HEK293 (cell line): ENCODE data around the gene DBF4.
A peak's percentile ranks its signal among the peaks of the same experiment; 100 is the strongest.

Experiments
- CTCF ChIA-PET: fragments of 350-600 bp; formaldehyde crosslinking; extraction: SDS; loops from one replicate; lab custom pipeline; 2021; ENCODE audit warnings: antibody characterized with exemption; lab: Yijun Ruan, JAX
- POLR2A ChIA-PET: fragments of 300-600 bp; formaldehyde crosslinking; extraction: SDS; loops from one replicate; lab custom pipeline; 2020; ENCODE audit warnings: antibody characterized with exemption, inconsistent platforms; lab: Yijun Ruan, JAX
- H3K27ac ChIP-seq: fragments of 200-500 bp; sonication (Bioruptor generic); 2 replicates; pipeline ENCODE4 v1.5.1; 2014; ENCODE audit warnings: low read depth, low read length, control low read depth, inconsistent platforms; ENCODE audit errors: extremely low read depth
- H3K36me3 ChIP-seq, 2 experiments: fragments of 200-500 bp in 1 of 2; sonication (Bioruptor generic) in 1 of 2; 1 replicate in 1 of 2; 2 replicates in 1 of 2; pipeline ENCODE4 v1.5.1; 2014 to 2017; ENCODE audit warnings: inconsistent platforms in 2 of 2, low read length in 2 of 2; ENCODE audit not compliant: control insufficient read depth in 2 of 2, insufficient read depth in 1 of 2
- H3K4me1 ChIP-seq: fragments of 200-500 bp; sonication (Bioruptor generic); 2 replicates; pipeline ENCODE4 v1.5.1; 2014; ENCODE audit warnings: mild to moderate bottlenecking, low read length, inconsistent platforms; ENCODE audit not compliant: control insufficient read depth, insufficient read depth
- H3K4me3 ChIP-seq: 2 replicates; pipeline ENCODE4 v1.5.1; 2011; ENCODE audit warnings: low read depth, mild to moderate bottlenecking, control low read depth, low read length, moderate library complexity
- H3K9me3 ChIP-seq: fragments of 200-500 bp; sonication (Bioruptor generic); 2 replicates; pipeline ENCODE4 v1.5.1; 2014; ENCODE audit warnings: low read depth, low read length, inconsistent platforms; ENCODE audit not compliant: control insufficient read depth, insufficient read depth
- AEBP2 ChIP-seq: fragments of 450-650 bp; formaldehyde crosslinking; IDR thresholded peaks from 2 replicates; pipeline ENCODE4 v1.5.1; 2016; ENCODE audit warnings: missing biosample characterization, missing genetic modification characterization, borderline replicate concordance
- BCL11B ChIP-seq: fragments of 450-650 bp; formaldehyde crosslinking; IDR thresholded peaks from 2 replicates; pipeline ENCODE4 v1.5.1; 2016; ENCODE audit warnings: low read depth, missing biosample characterization, missing genetic modification characterization
- ZBTB11 ChIP-seq: fragments of 450-650 bp; formaldehyde crosslinking; conservative IDR thresholded peaks from 2 replicates; pipeline ENCODE4 v1.5.1; 2016; ENCODE audit warnings: low read depth, missing biosample characterization, missing genetic modification characterization
- ZBTB48 ChIP-seq: fragments of 450-650 bp; formaldehyde crosslinking; IDR thresholded peaks from 2 replicates; pipeline ENCODE4 v1.5.1; 2016; ENCODE audit warnings: missing biosample characterization, missing genetic modification characterization
- ZFP69B ChIP-seq: fragments of 450-650 bp; formaldehyde crosslinking; IDR thresholded peaks from 2 replicates; pipeline ENCODE4 v1.5.1; 2016; ENCODE audit warnings: missing biosample characterization, missing genetic modification characterization
- ZIC2 ChIP-seq: fragments of 450-650 bp; formaldehyde crosslinking; IDR thresholded peaks from 2 replicates; pipeline ENCODE4 v1.5.1; 2016; ENCODE audit warnings: missing biosample characterization, missing genetic modification characterization
- ZNF121 ChIP-seq: fragments of 450-650 bp; formaldehyde crosslinking; IDR thresholded peaks from 2 replicates; pipeline ENCODE4 v1.5.1; 2016; ENCODE audit warnings: missing biosample characterization, missing genetic modification characterization
- ZNF175 ChIP-seq: fragments of 450-650 bp; formaldehyde crosslinking; IDR thresholded peaks from 2 replicates; pipeline ENCODE4 v1.5.1; 2016; ENCODE audit warnings: missing biosample characterization, missing genetic modification characterization
- ZNF2 ChIP-seq: fragments of 450-650 bp; formaldehyde crosslinking; IDR thresholded peaks from 2 replicates; pipeline ENCODE4 v1.5.1; 2016; ENCODE audit warnings: missing biosample characterization, missing genetic modification characterization
- ZNF214 ChIP-seq: fragments of 450-650 bp; formaldehyde crosslinking; IDR thresholded peaks from 2 replicates; pipeline ENCODE4 v1.5.1; 2017; ENCODE audit warnings: missing biosample characterization, mild to moderate bottlenecking, missing genetic modification characterization, borderline replicate concordance
- ZNF292 ChIP-seq: fragments of 450-650 bp; formaldehyde crosslinking; IDR thresholded peaks from 2 replicates; pipeline ENCODE4 v1.5.1; 2016; ENCODE audit warnings: low read depth, missing biosample characterization, missing genetic modification characterization, borderline replicate concordance
- ZNF302 ChIP-seq: fragments of 450-650 bp; formaldehyde crosslinking; IDR thresholded peaks from 2 replicates; pipeline ENCODE4 v1.5.1; 2016; ENCODE audit warnings: missing biosample characterization, missing genetic modification characterization, low read depth
- ZNF324 ChIP-seq: fragments of 450-650 bp; formaldehyde crosslinking; IDR thresholded peaks from 2 replicates; pipeline ENCODE4 v1.5.1; 2016; ENCODE audit warnings: missing biosample characterization, missing genetic modification characterization
- ZNF341 ChIP-seq: fragments of 450-650 bp; formaldehyde crosslinking; IDR thresholded peaks from 2 replicates; pipeline ENCODE4; 2016; ENCODE audit warnings: low read depth, missing biosample characterization, missing genetic modification characterization
- ZNF37A ChIP-seq: fragments of 450-650 bp; IDR thresholded peaks from 2 replicates; pipeline ENCODE4 v1.5.1; 2018; ENCODE audit warnings: missing biosample characterization, missing genetic modification characterization
- ZNF404 ChIP-seq: fragments of 450-650 bp; formaldehyde crosslinking; IDR thresholded peaks from 2 replicates; pipeline ENCODE4 v1.5.1; 2017; ENCODE audit warnings: missing biosample characterization, missing genetic modification characterization
- ZNF529 ChIP-seq: fragments of 450-650 bp; formaldehyde crosslinking; IDR thresholded peaks from 2 replicates; pipeline ENCODE4 v1.5.1; 2017; ENCODE audit warnings: missing genetic modification characterization, missing biosample characterization; ENCODE audit not compliant: insufficient replicate concordance
- ZNF610 ChIP-seq: fragments of 450-650 bp; formaldehyde crosslinking; IDR thresholded peaks from 2 replicates; pipeline ENCODE4 v1.5.1; 2016; ENCODE audit warnings: missing biosample characterization, missing genetic modification characterization, borderline replicate concordance
- ZNF843 ChIP-seq: fragments of 450-650 bp; formaldehyde crosslinking; IDR thresholded peaks from 2 replicates; pipeline ENCODE4 v1.5.1; 2016; ENCODE audit warnings: missing biosample characterization, missing genetic modification characterization
- TF ChIP-seq, protein P1 (sequence below): fragments of 450-650 bp; formaldehyde crosslinking; IDR thresholded peaks from 2 replicates; pipeline ENCODE4 v1.5.1; 2016; ENCODE audit warnings: missing biosample characterization, missing genetic modification characterization

DBF4 gene

GRCh38 chr7:87877366-87878040 is 1.2 kb downstream of the DBF4 start:
- ChIA-PET POLR2A (interaction anchor here (0.6 kb wide), 1 partner anchor 56 kb away, joined by 3 read pairs; the partner anchor contains the start of gene ADAM22), CTCF (no interaction called here)
- H3K27ac ChIP-seq = peak overlapping the region; percentile 94; the same call in 1 of the 2 replicates
- TF ChIP-seq ZNF324 (no peak), ZNF529 (tag by site-specific recombination) (no peak), BCL11B (tag by site-specific recombination) (no peak), ZBTB11 (tag by site-specific recombination) (no peak), ZNF404 (no peak), ZNF175 (tag by site-specific recombination) (no peak), ZBTB48 (tag by site-specific recombination) (no peak), ZFP69B (no peak), ZNF214 (tag by site-specific recombination) (no peak), ZNF843 (tag by site-specific recombination) (no peak), ZIC2 (no peak), ZNF292 (tag by site-specific recombination) (no peak), ZNF37A (tag by site-specific recombination) (no peak), AEBP2 (tag by site-specific recombination) (no peak), ZNF121 (tag by site-specific recombination) (no peak), ZNF610 (no peak), ZNF302 (tag by site-specific recombination) (no peak), ZNF341 (tag by site-specific recombination) (no peak), ZNF2 (tag by site-specific recombination) (no peak)
- TF ChIP-seq, protein P1, sequence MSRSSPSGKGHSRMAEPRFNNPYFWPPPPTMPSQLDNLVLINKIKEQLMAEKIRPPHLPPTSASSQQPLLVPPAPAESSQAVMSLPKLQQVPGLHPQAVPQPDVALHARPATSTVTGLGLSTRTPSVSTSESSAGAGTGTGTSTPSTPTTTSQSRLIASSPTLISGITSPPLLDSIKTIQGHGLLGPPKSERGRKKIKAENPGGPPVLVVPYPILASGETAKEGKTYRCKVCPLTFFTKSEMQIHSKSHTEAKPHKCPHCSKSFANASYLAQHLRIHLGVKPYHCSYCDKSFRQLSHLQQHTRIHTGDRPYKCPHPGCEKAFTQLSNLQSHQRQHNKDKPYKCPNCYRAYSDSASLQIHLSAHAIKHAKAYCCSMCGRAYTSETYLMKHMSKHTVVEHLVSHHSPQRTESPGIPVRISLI = no peak
- H3K4me3 ChIP-seq = peak overlapping the region; percentile 56
- no peaks in the 10 kb centered on the region for H3K9me3 ChIP-seq
- H3K36me3 ChIP-seq = peaks cover 29 to 38% of the 10 kb centered on the region in 2 experiments
- H3K4me1 ChIP-seq = peaks cover 5% of the 10 kb centered on the region; the same call in 1 of the 2 replicates
